CD4-positive, alpha-beta T cell treated with Interleukin-6 at 100 ng/mL for 8 hours (primary cell): ENCODE results near the gene UBAC2.
A peak's percentile ranks its signal among the peaks of the same experiment; 100 is the strongest.

Experiments used
- DNase-seq: peaks from one replicate; pipeline ENCODE4 v3.0.0-alpha.2; 2020; ENCODE audit warnings: mixed read lengths, low spot score

Gene UBAC2

DNA sequence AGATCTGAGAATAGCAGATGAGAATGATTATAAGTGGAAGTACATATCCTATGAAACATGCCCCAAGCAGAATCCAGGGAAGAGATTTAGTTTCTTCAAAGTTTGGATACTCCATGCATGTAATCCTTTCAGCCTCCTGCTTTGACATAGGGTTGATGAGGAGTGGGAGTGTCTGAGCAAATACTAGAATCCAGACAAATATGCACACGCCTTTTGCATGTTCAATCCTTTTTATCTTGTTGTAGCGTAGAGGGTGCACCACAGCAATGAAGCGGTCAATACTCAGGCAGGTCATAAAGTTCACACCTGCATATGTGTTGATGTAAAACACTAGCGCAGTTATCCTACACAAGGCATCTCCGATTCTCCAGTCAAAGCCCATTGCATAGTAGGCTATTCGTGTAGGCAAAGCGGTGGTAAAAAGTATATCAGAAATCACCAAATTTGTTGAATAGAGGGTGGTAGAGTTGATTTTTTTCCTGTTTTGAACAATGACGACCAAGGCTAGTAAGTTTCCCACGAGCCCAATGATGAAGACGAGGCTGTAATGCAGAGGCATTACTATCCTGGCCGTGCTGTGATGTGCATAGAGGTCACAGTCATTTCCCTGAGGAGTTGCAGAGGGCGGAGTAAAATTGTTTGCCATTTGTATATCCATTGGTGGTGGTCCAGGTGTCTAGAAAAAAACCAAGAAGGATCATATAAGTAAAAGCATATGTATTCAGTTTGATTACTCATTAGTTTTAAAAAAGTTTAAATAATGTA lies 95.0 kb downstream of the UBAC2 start:
- no peak for DNase-seq

DNA sequence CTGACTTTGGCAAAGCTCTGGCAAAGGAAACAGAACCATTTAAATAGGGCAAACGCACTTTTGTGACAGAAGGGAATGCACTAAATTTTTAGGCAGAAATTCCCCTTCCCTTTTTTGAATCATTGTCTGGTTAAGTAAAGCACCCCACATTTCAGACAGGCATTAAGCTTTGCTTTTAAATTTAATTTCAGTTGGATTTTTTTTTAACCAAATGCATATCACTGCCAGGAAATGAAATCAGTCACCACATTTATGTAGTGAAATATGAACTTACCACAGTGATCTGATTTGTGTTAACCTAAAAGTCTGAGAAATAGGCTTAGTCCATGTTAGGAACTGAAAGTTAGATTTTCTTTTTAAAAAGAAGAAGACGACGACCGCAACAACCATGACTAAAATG lies 95.7 kb downstream of the UBAC2 start:
- peak; percentile 41 for DNase-seq

DNA sequence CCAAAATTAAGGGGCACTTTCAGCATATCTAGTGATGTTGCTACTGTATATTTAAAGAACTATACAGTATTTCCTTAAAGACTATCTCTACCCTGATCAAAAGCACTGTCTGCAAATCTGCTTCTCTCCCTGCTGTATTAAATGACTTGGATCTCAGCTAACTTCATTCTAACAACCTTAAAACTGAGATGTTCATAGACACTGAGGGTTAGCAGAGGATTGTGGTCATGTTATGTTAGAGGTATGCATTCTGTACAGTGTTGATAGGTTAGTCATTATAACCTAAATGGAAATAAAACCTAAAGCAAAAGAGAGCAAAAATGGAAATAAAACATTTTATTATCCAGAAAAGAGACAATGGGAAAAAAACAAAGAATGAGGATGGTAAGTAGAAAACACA lies 96.7 kb downstream of the UBAC2 start:
- no peak for DNase-seq

DNA sequence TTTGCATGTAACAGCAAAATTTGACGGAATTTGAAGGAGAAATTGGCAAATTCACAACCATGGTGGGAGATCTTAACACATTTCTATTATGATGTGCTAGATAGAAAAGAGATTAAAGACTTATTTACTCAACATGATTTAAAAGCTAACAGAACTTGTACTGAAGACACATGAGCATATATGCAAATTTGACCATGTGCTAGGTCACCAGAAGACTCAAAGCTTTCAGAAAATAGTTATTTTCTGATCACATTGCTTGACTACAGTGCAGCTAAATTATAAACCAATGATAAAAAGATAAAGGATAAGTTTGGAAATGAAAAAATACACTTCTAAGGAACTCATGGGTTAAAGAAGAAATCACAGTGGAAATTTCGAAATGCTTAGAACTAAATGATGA lies 97.4 kb downstream of the UBAC2 start:
- no peak for DNase-seq

DNA sequence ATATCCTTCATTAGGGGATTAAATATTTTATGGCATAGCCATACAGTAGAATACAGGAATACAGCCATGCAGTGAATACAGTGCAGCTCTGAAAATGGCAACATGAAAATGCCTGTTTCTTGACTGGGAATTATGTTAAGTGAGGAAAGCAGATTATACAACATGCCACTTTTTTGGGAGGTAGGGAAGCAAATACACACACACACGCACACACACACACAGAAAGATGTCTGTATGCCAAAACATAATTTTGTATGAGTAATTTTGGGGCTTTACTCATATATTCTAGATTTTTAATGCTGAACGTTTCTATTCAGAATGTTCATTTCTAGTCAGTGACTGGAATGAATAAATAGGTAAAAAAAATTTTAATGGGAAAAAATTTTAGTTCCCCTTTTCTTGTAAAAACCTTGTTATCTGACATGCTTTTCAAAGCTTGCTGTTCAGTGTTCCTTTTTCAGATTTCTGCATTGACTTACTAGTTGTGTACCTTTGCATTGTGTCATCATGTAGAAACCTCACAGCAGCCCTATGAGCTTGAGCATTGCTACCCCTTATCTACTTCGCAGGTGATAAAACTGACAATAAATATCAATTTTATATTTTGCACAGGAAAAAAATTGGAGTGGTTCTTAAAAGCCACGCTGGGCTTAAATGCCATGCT lies 98.7 kb downstream of the UBAC2 start:
- DNase-seq, result no peak

DNA sequence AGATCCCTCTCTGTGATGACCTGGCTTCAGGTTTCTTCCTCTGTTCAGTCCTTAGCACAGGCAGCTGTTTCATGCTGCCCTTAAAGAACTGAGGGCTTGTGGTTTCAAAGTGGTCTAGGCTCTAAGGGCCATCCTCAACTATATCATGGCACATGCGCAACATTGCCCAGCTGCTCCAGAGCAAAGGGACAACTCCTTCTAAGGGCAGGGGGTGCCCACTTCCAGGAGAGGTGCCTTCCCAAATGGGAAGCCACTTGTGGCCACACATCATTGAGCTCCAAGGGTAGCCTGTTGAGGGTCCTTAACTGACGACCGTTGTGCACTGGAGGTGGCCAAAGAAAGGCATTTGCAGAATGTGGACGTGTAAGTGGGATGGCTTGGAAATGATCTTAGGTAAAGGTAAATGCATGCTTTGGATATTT lies 99.3 kb downstream of the UBAC2 start:
- DNase-seq, result no peak

DNA sequence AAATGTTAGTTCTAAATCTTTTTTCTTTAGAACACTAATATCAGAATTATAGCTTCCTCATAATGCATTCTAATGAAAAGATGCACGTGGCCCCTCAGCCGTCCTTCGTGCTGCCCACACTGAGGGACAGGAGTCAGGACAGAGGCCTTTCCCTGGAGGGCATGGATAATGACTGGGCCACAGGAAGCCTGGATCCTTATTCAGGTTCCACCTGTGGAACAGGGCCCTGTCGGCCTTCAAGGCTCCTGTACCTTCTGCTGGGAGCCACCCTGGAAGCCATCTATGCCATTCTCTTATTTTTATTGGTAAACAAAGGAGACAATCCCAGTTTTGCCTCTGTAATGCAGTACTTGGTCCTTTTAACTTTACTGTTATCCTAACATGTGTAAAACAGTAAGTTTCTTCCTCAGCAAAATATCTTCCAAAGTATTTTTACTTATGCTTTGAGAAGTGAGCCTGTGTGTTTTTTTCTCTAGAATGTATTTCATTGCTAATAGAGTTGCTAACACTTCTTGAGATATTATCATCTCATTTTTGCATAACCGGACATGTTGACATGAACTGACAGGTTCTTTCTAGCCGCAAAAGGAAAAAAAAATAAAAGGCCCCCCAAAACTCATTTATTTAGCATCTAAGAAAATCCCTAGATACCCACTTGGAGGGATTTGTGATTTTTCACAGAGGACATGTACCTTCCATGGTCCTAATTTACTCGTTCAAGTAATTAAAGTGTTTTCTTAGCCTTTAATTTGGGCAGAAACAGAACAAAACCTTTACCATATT lies 100.6 kb downstream of the UBAC2 start:
- no peak for DNase-seq

DNA sequence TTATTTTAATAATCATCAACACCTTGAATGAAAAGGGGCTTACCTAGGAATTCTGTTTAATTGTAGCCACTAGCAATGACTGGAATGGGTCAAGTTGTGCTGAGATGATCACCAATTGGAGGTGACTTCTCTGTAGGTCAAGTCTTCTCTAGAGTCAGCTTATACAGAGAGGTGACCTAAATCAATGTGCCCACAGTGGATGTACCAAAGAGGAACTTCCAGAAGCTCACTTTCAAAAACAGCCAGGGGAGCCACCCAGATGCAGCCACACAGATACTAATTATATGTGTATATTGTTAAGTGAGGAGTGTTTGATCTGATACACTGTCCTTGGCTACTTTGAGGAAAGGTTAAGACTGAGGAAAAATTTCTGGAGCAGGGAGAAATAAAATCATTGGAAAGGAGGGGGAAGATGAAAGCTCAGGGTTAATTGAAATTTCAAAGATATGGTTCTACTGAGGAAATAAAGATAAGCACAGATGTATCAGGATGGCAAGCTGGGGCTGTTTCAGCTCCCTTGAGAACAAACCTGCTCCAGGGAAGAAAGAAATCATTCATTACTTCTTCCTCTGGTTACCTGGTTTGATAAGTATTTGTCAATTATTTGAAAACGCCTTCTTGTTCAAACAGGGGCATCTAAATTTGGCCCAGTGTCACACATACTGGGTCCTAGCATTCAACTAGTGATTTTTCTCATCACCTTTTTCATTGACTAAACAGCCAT lies 101.4 kb downstream of the UBAC2 start:
- DNase-seq, result no peak

DNA sequence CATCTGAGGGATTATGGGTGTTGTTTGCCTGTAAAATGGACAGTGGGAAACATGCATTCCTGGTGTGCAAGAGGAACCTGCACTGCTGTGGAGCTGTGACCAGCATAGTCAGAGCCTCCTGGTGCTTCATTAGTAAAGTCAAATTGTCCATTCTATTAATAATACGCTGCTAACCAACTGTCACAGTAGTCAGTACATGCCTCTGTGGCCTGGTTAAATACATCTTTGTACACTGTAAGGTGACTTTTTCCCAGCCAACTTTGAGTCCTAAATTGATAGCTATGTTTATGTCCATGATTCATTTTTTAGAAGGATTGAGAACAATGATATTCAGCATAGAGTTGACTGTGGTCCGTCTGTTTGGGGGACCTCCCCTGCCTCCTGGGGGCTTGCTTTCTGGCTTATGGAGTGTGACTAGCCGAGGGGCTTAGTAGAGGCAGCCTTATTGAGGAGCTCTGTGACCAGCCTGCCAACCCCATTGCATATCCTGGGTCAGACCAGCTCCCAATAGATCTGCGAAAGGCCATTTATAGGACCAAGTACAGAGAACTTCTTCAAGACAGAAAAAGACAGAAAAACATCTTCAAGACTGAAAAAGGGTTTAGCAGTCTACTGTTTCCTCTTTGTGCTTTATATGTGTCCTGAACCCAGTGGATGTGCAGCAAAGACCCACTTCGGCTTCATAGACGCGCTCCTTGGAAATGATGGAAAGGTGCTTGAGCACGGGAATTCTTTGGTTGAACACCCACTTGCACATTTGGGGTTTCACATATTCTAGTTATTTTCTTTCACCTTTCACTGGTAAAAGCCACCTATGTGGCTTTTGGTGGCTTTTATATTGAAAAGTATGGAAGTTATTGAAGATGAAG lies 102.2 kb downstream of the UBAC2 start:
- DNase-seq, result no peak

DNA sequence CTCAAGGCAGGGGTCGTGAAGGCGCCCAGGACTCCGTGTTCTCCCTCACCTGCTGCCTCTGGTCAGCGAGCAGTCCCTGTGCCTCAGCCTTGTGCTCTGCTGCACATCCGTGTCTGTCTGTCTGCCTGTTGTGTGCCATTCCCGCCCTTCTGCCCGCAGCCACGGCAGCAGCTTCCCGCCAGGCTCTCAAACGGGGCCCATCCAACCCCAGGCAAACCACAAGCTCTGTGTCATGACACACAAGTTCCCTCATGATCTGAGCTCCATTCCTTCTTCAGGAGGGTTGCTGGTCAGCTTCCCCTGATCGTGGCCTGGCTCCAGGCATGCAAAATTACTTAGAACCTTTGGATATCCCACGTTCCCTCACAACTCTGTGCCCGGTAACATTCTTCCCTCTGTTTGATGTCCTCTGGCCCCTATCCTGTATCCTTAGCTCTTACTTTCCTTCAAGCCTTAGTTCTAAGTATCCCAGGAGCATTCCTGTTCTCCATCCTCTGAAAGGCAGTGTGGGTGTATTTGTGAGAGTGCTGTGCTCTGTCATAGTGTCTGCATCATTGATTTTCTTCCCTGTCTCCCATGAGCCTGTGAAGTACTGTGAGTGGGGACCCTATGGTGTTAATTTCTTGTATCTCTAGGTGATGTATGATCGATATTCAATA lies 103.3 kb downstream of the UBAC2 start:
- peak; percentile 58 for DNase-seq

DNA sequence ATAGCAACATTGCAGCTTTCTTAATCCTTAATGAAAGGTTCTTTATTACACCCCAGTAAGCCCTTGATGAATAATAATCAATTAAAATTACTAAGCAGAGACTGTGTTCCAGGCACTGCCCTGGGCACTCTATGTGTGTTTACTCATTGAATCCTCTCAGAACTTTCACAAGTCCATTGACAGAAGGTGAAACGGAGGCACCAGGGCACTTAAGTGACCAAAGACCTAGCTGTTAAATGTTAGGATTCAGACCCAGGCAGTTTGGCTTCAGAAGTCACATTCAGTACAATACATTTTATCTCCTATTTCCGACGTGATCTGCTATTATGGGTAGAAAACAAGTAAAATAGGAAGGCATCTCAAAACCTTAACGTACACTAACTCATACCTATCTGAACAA lies 103.9 kb downstream of the UBAC2 start:
- no peak for DNase-seq

DNA sequence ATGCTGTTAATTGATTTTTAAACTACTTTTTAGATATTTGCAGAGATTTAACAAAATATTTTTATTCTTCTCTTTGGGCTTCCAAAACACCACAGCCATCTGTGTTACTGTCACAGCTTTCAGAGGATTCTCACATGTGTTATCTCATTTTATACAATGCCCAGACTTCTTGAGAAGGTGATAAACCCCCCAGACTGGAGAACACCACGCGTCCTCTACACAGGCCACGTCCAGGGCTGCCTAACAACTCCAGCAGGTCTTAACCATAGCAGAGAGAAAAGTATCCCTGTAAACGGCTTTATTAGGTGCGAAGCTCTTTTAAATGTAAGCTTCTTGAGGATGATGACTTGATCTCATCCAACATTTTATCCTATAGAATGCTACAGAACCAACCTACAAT lies 104.5 kb downstream of the UBAC2 start:
- DNase-seq, result no peak

DNA sequence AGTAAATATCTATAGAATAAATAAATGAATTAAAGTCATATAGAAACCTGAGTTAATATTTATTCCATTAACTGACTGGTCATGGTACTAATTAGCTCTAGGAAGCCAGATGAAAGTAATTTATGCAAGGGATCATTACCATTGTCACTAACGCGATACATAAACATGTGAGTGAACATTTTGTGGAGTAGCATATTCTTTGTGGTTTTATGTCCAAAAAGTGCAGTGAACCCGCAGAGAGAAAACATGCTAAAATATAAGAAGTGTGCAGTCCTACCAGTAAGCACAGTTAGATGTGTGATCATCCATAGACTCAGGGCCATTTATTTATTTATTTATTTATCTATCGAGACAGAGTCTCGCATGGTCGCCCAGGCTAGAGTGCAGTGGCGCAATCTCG lies 104.9 kb downstream of the UBAC2 start:
- no peak for DNase-seq

DNA sequence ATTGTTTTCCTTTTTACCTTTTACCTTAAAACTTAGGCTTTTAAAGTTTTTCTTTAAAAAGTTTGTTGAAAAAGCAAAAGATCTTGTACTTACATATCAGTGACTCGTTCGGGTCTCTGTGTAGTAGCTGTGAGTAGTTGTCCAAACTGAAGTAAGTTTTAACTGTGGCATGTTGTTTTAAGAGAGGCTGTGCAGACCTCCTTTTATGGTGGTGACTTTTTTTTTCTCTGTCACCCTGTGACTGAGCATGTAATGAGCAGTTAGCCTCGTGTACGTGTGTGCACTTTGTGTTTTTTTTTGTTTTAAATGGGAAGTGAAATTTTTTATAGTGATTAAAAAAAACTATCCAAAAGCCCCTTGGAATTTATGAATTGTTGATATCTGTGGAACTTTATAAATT lies 106.6 kb downstream of the UBAC2 start, which contains the start of gene GPR183:
Gene GPR183 (minus strand): TSS at position 153 of the 400 bp plus-strand sequence. CDS start 11,254 bp downstream, outside the sequence.
- DNase-seq, result peak; percentile 78

DNA sequence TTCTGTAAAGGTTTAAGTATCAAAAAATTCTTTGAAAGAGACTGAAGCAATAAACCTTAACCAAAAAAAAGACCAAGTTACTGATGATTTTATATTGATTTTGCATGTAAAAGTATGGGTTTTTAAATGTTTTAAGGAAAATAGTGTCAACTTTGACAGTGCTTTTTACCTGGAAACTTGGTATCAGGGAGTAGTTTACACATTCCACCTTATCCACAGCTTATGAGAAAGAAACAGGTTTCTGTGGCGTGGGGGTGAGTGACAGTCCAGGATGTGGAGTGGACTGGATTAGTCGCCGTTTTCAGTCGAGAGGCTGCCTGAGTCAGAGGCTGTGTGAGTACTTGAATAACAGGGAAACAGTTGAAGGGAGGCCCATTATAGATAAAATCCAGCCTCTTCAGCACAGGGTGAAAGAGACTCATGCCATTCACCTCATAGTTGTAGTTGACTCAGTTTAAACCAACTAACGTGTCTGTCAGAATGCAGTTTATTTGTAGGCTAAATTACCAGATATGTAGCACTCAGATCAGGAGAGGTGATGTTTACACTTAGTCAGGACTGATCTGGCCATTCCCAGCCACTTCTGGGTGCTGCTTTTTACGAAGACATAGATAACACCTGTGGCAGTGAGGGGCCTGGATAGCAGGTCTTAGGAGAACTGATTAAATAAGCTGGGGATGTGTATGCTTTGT lies 107.1 kb downstream of the UBAC2 start:
- DNase-seq, result peak; percentile 57

DNA sequence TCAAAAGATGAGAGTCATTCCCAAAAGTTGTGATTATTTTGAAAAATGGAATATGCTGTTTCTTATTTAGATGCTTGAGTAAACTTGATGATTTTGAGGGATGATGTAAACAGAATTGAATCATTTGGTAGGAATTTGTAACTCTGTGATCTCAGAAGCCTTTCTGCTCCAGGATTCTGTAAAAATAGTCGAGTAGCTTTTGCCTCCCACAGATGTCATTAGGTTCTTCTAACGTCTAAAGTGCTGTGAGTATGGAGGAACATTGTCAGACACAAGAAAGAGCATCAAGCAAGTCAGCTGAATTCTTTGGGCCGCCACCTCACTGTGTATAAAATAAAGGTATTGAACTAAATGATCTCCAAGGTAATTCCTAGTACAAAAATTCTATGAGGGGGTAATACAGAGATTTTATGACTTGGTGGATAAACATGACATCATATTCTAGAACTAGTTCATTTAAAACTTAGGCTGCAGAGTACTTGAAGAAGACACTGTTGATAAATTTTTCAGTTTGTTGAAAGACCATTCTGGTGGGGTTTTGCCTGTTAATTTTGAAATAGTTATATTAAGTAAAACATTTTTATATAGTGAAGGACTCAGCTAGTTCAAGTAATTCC lies 107.9 kb downstream of the UBAC2 start:
- no peak for DNase-seq

DNA sequence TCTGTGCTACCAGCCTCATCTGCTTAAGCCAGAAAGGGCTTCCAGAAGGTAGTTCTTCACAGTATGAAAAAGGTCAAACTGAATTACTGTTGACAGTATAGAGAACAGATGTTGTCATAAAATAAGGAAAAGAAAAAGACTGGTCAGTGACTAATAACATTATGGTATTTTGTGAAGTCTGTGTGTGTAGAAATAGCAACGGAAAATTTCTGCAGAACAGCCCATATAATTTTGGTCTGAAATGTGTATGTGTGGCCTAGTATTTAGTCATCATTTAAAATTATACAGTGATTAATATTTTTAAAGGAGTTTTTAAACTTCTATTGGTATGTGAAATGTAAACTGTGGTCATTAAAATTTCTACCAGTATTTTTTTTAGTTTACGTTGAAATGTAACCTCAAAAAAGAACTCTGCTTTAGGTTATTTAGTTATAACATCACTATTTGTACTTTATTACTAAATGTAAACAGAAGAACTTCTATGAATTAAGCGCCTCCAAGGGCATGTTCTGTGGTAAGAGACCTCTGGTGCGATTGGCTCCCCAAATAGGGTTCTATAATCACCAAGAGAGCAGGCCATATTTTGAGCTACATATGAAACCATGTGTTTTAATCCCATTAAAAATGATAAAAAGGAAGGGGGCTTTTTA lies 109.9 kb downstream of the UBAC2 start:
- no peak for DNase-seq

DNA sequence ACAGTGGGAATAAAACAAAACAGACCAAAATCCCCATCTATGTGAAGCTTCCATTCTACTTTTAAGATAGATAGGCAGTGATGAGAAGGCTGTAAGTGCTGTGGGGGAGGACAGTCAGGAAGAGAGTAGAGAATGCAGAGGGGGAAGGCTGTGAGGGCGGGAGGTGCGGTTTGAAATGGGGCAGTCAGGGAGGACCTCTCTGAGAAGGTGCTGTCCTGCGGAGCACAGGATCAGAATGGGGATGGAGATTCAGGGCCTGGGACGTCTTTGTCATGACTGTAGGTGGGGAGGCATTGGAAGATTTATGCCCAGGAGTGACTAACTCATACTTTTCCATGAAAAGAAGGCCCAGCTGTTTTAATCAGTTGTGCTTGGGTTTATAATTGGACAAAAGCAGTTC lies 110.5 kb downstream of the UBAC2 start:
- DNase-seq, result no peak
